ENCODE data around the gene GNAI1.
"Not testable (repeated sequence)": the region's sequence is repeated elsewhere in the genome, so short reads cannot be mapped to it uniquely, and the experiment has no call there.

The GNAI1 gene

GRCh38 chr7:80155374-80155773 lies 20.7 kb downstream of the GNAI1 start:
- Histone ChIP-seq H3K4me3 (no peak overlapping the region), H3K27ac (no peak overlapping the region)
- no peak for DNase-seq (ENCODE audit: low spot score)
- TF ChIP-seq, protein P1, sequence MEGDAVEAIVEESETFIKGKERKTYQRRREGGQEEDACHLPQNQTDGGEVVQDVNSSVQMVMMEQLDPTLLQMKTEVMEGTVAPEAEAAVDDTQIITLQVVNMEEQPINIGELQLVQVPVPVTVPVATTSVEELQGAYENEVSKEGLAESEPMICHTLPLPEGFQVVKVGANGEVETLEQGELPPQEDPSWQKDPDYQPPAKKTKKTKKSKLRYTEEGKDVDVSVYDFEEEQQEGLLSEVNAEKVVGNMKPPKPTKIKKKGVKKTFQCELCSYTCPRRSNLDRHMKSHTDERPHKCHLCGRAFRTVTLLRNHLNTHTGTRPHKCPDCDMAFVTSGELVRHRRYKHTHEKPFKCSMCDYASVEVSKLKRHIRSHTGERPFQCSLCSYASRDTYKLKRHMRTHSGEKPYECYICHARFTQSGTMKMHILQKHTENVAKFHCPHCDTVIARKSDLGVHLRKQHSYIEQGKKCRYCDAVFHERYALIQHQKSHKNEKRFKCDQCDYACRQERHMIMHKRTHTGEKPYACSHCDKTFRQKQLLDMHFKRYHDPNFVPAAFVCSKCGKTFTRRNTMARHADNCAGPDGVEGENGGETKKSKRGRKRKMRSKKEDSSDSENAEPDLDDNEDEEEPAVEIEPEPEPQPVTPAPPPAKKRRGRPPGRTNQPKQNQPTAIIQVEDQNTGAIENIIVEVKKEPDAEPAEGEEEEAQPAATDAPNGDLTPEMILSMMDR (IDR thresholded peaks at IDR 0.05), result no peak

DNA sequence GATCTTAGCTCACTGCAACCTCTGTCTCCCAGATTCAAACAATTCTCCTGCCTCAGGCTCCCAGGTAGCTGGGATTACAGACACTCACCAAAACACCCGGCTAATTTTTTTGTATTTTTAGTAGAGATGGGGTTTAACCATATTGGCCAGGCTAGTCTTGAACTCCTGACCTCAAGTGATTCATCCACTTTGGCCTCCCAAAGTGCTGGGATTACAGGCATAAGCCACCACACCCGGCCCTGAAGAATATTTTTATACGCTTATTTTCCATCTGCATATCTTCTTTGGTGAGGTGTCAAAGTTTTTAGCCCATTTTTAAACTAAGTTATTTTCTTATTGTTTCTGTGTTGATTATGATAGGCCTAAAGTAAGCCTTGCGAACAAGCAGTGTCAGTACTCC lies 23.1 kb downstream of the GNAI1 start:
- not testable (repeated sequence) for H3K4me3 ChIP-seq; DNase-seq (ENCODE audit: low spot score); H3K27ac ChIP-seq

DNA sequence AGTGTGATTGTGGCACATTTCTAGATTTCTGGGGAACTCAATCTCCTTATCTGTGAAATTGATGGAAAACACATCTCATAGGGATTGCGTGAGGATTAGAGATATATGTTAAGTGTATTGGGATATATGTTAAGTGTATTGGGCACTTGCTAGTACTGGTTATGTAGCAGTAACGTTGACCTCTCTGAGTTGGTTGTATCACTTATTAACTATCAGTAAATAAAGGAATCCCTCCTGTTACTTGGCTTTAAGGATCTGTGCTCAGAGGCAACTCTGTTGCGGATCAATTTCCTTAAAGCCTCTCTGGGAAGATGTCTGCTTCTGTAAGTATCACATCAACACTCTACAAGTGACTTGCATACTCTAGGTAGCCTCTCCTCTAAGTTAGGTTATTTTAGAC lies 25.2 kb downstream of the GNAI1 start:
- no peak for DNase-seq (ENCODE audit: low spot score)

DNA sequence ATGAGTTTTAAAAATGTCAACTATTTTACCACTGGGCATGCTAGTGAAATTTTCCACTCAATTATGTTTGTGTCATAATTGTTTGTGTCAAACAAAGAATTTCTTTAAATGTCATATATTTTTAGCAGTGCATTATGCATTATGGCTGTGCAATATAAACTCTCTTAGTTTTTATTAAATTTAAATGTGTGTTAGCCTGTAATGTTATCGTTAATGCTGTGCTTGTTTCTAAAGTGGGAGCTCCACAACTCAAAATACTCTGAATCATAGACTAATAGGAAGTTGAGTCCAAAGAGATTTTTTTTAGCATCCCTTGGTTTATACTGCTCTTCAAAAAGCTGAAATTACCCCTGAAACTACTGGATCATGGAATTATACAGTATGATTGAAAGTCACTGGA lies 26.8 kb downstream of the GNAI1 start:
- DNase-seq (ENCODE audit: low spot score), result no peak
- Histone ChIP-seq H3K27ac (no peak overlapping the region), H3K4me3 (no peak overlapping the region)
- TF ChIP-seq, protein P1 (IDR thresholded peaks at IDR 0.05), result no peak

More for the DNA sequence above, 25.2 kb downstream of the GNAI1 start:
- Histone ChIP-seq H3K27ac (no peak overlapping the region), H3K4me3 (no peak overlapping the region)
- TF ChIP-seq, protein P1 (IDR thresholded peaks at IDR 0.05), result no peak

DNA sequence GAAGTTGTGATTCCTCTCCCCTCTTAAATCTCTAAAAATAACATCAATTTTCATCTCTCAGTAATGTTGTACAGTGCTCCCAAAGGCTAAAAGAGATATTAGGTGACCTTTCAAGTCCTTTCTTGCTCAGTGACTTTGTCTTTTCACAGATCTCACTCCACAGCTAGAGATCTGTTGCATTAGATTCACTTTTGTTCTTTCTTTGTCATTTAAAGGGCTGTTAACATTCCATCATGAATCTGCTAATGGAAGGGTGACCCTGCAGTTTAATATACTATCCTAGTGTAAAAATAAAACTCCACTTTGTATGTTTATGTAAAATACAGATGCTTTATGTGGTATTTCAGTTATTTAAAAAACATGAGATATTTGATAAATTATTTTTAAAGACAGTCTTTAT lies 30.5 kb downstream of the GNAI1 start:
- no peak overlapping the region for H3K27ac ChIP-seq
- TF ChIP-seq, protein P1 (IDR thresholded peaks at IDR 0.05), result no peak
- no peak overlapping the region for H3K4me3 ChIP-seq
- DNase-seq (ENCODE audit: low spot score), result no peak

DNA sequence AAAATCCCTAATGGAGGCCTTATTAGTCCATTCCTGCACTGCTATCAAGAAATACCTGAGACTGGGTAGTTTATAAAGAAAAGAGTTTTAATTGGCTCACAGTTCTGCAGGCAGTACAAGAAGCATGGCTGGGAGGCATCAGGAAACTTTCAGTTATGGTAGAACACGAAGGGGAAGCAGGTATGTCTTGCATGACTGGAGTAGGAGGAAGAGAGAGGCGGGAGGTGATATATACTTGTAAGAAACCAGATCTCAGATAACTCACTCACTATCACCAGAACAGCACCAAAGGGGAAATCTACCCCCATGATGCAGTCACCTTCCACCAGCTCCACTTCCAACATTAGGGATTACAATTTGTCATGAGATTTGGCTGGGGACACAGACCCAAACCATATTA lies 35.8 kb downstream of the GNAI1 start:
- no peak overlapping the region for H3K4me3 ChIP-seq
- no peak for DNase-seq (ENCODE audit: low spot score)
- no peak overlapping the region for H3K27ac ChIP-seq
- TF ChIP-seq, protein P1 (IDR thresholded peaks at IDR 0.05), result no peak

GRCh38 chr7:80172387-80172786 lies 37.8 kb downstream of the GNAI1 start:
- no peak overlapping the region for H3K27ac ChIP-seq
- no peak for DNase-seq (ENCODE audit: low spot score)
- TF ChIP-seq, protein P1 (IDR thresholded peaks at IDR 0.05), result no peak
- no peak overlapping the region for H3K4me3 ChIP-seq

GRCh38 chr7:80175744-80176143 lies 41.1 kb downstream of the GNAI1 start:
- H3K4me3 ChIP-seq, result no peak overlapping the region
- TF ChIP-seq, protein P1 (IDR thresholded peaks at IDR 0.05), result no peak
- DNase-seq (ENCODE audit: low spot score), result no peak
- H3K27ac ChIP-seq, result no peak overlapping the region
